ENCODE data around the gene CADPS2.

GRCh38 chr7:122429926-122430325 lies 456.3 kb downstream of the CADPS2 start:
- TF ChIP-seq, protein P1, sequence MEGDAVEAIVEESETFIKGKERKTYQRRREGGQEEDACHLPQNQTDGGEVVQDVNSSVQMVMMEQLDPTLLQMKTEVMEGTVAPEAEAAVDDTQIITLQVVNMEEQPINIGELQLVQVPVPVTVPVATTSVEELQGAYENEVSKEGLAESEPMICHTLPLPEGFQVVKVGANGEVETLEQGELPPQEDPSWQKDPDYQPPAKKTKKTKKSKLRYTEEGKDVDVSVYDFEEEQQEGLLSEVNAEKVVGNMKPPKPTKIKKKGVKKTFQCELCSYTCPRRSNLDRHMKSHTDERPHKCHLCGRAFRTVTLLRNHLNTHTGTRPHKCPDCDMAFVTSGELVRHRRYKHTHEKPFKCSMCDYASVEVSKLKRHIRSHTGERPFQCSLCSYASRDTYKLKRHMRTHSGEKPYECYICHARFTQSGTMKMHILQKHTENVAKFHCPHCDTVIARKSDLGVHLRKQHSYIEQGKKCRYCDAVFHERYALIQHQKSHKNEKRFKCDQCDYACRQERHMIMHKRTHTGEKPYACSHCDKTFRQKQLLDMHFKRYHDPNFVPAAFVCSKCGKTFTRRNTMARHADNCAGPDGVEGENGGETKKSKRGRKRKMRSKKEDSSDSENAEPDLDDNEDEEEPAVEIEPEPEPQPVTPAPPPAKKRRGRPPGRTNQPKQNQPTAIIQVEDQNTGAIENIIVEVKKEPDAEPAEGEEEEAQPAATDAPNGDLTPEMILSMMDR (IDR thresholded peaks at IDR 0.05 in 2 of 3, conservative IDR thresholded peaks at IDR 0.05 in 1 of 3; ENCODE audit: control insufficient read depth in 2 of 3, extremely low read depth in 1 of 3, insufficient read depth in 1 of 3, low read depth in 3 of 3, low read length in 3 of 3), result no peak
- TF ChIP-seq PAX8 (IDR thresholded peaks at IDR 0.05) (no peak), EZH2 (IDR thresholded peaks at IDR 0.05; ENCODE audit: borderline replicate concordance, control insufficient read depth, low read depth, low read length) (no peak), REST (IDR thresholded peaks at IDR 0.05; ENCODE audit: low read depth, low read length) (no peak), MAX (IDR thresholded peaks at IDR 0.05; ENCODE audit: low read depth, low read length) (no peak), HDGF (IDR thresholded peaks at IDR 0.05) (no peak), POU2F2 (IDR thresholded peaks at IDR 0.05; ENCODE audit: borderline replicate concordance, low read depth, low read length) (no peak), RCOR1 (conservative IDR thresholded peaks at IDR 0.05; ENCODE audit: low read depth, low read length) (no peak)
